GM12878 (cell line): ENCODE results near the gene CFAP45. TPM values are rescaled to one million over a fixed set of nuclear protein-coding genes. Genes with fewer than 3 reads are reported as not detected.

Experiments used
- ATAC-seq: fragments of 200-7000 bp; cut with Tn5 transposase; 3 replicates; pipeline ENCODE4 v1.9.1; 2020; ENCODE audit warnings: mild to moderate bottlenecking, moderate library complexity
- BruUV-seq: library from RNA; stranded (reverse); fragments of 400-500 nt; replicated peaks from 2 replicates; lab custom pipeline; 2021; lab: Mats Ljungman, UMichigan
- CTCF ChIA-PET: fragments of 300-600 bp; sonication (Branson Sonifier 250); formaldehyde crosslinking; extraction: SDS; loops from one replicate; lab custom pipeline; 2021; ENCODE audit warnings: inconsistent platforms; lab: Yijun Ruan, JAX
- POLR2A ChIA-PET: fragments of 350-600 bp; formaldehyde crosslinking; extraction: SDS; loops from one replicate; lab custom pipeline; 2021; ENCODE audit warnings: inconsistent platforms; lab: Charles Lee
- RAD21 ChIA-PET: fragments of 300-600 bp; sonication (Branson Sonifier 250); formaldehyde crosslinking; loops from one replicate; lab custom pipeline; 2023; ENCODE audit warnings: antibody characterized with exemption; ENCODE audit not compliant: unreplicated experiment; lab: Charles Lee
- SMC1A ChIA-PET: fragments of 300-600 bp; sonication (Branson Sonifier 250); formaldehyde crosslinking; loops from one replicate; lab custom pipeline; 2023; ENCODE audit not compliant: unreplicated experiment, uncharacterized antibody; lab: Charles Lee
- DNase-seq: peaks from one replicate; pipeline ENCODE4 v3.0.0-alpha.2; 2011; ENCODE audit warnings: low read depth, low spot score
- FAIRE-seq: peaks from 3 replicates; lab custom pipeline; 2011; peaks lifted over from hg19 to GRCh38; lab: Jason Lieb, UNC
- H2AFZ ChIP-seq: 2 replicates; pipeline ENCODE4 v1.6.0; 2011; ENCODE audit warnings: low read depth, low read length, control low read depth; ENCODE audit not compliant: control insufficient read depth
- H3K27ac ChIP-seq: 2 replicates; pipeline ENCODE4 v1.5.1; 2011; ENCODE audit warnings: control low read depth; ENCODE audit not compliant: control insufficient read depth, insufficient read depth
- H3K27me3 ChIP-seq, 2 experiments: replicated peaks in 1 of 2; 2 replicates each; pipeline versions ENCODE4 v1.6.0 to v1.6.1; 2011; ENCODE audit warnings: low read length in 1 of 2; ENCODE audit not compliant: control insufficient read depth in 2 of 2, insufficient read depth in 2 of 2
- H3K36me3 ChIP-seq, 2 experiments: 2 replicates each; pipeline ENCODE4 v1.5.1; 2011; ENCODE audit warnings: low read length in 1 of 2; ENCODE audit not compliant: control insufficient read depth in 2 of 2, insufficient read depth in 2 of 2
- H3K4me1 ChIP-seq: 2 replicates; pipeline ENCODE4 v1.6.1; 2011; ENCODE audit warnings: mild to moderate bottlenecking, low read length, moderate library complexity, mixed read lengths; ENCODE audit not compliant: control insufficient read depth, insufficient read depth
- H3K4me2 ChIP-seq: 2 replicates; pipeline ENCODE4 v1.6.0; 2011; ENCODE audit warnings: control low read depth; ENCODE audit not compliant: control insufficient read depth, insufficient read depth
- H3K4me3 ChIP-seq: fragments of 200-600 bp; sonication (generic); 2 replicates; pipeline ENCODE4 v1.5.1; 2016
- H3K79me2 ChIP-seq: 2 replicates; pipeline ENCODE4 v1.6.0; 2011; ENCODE audit warnings: low read length; ENCODE audit not compliant: control insufficient read depth, insufficient read depth
- H3K9ac ChIP-seq: 2 replicates; pipeline ENCODE4 v1.8.0; 2011; ENCODE audit warnings: low read length, control low read depth, mixed read lengths; ENCODE audit not compliant: control insufficient read depth, insufficient read depth
- H3K9me3 ChIP-seq: replicated peaks from 3 replicates; pipeline ENCODE4 v1.5.1; 2011; ENCODE audit warnings: mild to moderate bottlenecking, low read length; ENCODE audit not compliant: control insufficient read depth, insufficient read depth
- H4K20me1 ChIP-seq: 2 replicates; pipeline ENCODE4 v1.6.0; 2011; ENCODE audit not compliant: control insufficient read depth, insufficient read depth
- CHD2 ChIP-seq: IDR thresholded peaks from 2 replicates; pipeline ENCODE4 v1.6.1; 2011; ENCODE audit warnings: low read depth, low read length, improper control_type of control experiment, borderline replicate concordance
- CREB1 ChIP-seq: IDR thresholded peaks from 2 replicates; pipeline ENCODE4 v1.6.1; 2012; ENCODE audit warnings: low read depth, mild to moderate bottlenecking, inconsistent platforms
- EED ChIP-seq: sonication (generic); IDR thresholded peaks from 2 replicates; pipeline ENCODE4 v1.6.1; 2016; ENCODE audit warnings: antibody characterized with exemption, low read depth
- FOXM1 ChIP-seq: IDR thresholded peaks from 2 replicates; pipeline ENCODE4 v1.6.1; 2012; ENCODE audit warnings: low read depth, mild to moderate bottlenecking, inconsistent platforms, low read length, moderate library complexity
- KAT2A ChIP-seq: conservative IDR thresholded peaks from 2 replicates; pipeline ENCODE4 v1.6.1; 2011; ENCODE audit warnings: low read depth, low read length; ENCODE audit not compliant: control insufficient read depth
- KLF5 ChIP-seq: fragments of 450-650 bp; IDR thresholded peaks from 2 replicates; pipeline ENCODE4 v1.6.1; 2014; ENCODE audit warnings: mild to moderate bottlenecking; ENCODE audit not compliant: partially characterized antibody
- PAX8 ChIP-seq: fragments of 450-650 bp; IDR thresholded peaks from 2 replicates; pipeline ENCODE4 v1.6.1; 2017; ENCODE audit warnings: mild to moderate bottlenecking, moderate library complexity
- RAD51 ChIP-seq: fragments of 450-650 bp; IDR thresholded peaks from 2 replicates; pipeline ENCODE4 v1.6.1; 2016; ENCODE audit warnings: moderate library complexity, mild to moderate bottlenecking, inconsistent platforms
- STAT3 ChIP-seq: IDR thresholded peaks from 2 replicates; pipeline ENCODE4 v1.6.1; 2011; ENCODE audit warnings: low read depth, low read length, improper control_type of control experiment
- ZNF207 ChIP-seq: fragments of 450-650 bp; IDR thresholded peaks from 2 replicates; pipeline ENCODE4 v1.6.1; 2014; ENCODE audit warnings: antibody characterized with exemption, mild to moderate bottlenecking, borderline replicate concordance
- ZNF24 ChIP-seq: fragments of 450-650 bp; IDR thresholded peaks from 2 replicates; pipeline ENCODE4 v1.6.1; 2017; ENCODE audit warnings: antibody characterized with exemption, mild to moderate bottlenecking
- ZSCAN29 ChIP-seq: fragments of 450-650 bp; IDR thresholded peaks from 2 replicates; pipeline ENCODE4 v1.6.1; 2017; ENCODE audit warnings: mild to moderate bottlenecking, moderate library complexity
- ZZZ3 ChIP-seq: IDR thresholded peaks from 2 replicates; pipeline ENCODE4 v1.6.1; 2011; ENCODE audit warnings: low read depth; ENCODE audit not compliant: control insufficient read depth, insufficient read length
- WGBS: methylation state at CpG from one replicate; pipeline ENCODE4 v1.1.6; 2016; ENCODE audit warnings: low lambda C conversion rate; ENCODE audit not compliant: insufficient replicate concordance, insufficient coverage; ENCODE audit errors: missing lambda C conversion rate; 5-methylcytosine and 5-hydroxymethylcytosine counted together
- in situ Hi-C: fragments of 300-500 bp; cut with MboI; formaldehyde crosslinking; loops from 9 replicates; pipeline ENCODE4 v1.14.3; 2018; ENCODE audit warnings: mixed read lengths
- intact Hi-C: fragments of 100-400 bp; cut with micrococcal nuclease; formaldehyde crosslinking; loops from one replicate; pipeline ENCODE4 v1.14.2; 2022; ENCODE audit not compliant: unreplicated experiment
- polyA plus RNA-seq, 11 experiments: library from polyadenylated mRNA; depleted of rRNA in 4 of 11; unstranded in 6 of 11; stranded (reverse) in 5 of 11; fragments of >200 nt; fragmentation: Nextera tagmentation in 4 of 11; fragmentation: Illumina TruSeq in 1 of 11; extraction: Ambion mirVana in 4 of 11; extraction: Trizol in 1 of 11; gene quantifications; 1 replicate in 1 of 11; 2 replicates in 10 of 11; pipeline versions ENCODE4 v1.2.1 to v1.2.3, GENCODE V29; 2011 to 2016; ENCODE audit warnings: inconsistent platforms in 2 of 11, missing spikeins in 2 of 11, low read depth in 1 of 11
- total RNA-seq, 4 experiments: library from RNA; depleted of rRNA in 3 of 4; stranded (reverse); fragments of >200 nt in 3 of 4; fragmentation: Illumina TruSeq in 1 of 4; extraction: Trizol in 1 of 4; gene quantifications; 2 replicates each; pipeline versions ENCODE4 v1.2.1 to v1.2.3, GENCODE V29; 2013 to 2021
- TF ChIP-seq, protein P1 (sequence below): IDR thresholded peaks from 2 replicates; pipeline ENCODE4 v1.6.1; 2011; ENCODE audit warnings: borderline replicate concordance, low read depth, mild to moderate bottlenecking, moderate library complexity, mixed read lengths, low read length; ENCODE audit not compliant: insufficient read depth; ENCODE audit errors: extremely low read length

Gene CFAP45
- total and polyA plus RNA-seq, 10 of the 15 experiments (the other 5 are each of a cell fraction or from before 2014, with no cell fraction given): 0.43 to 0.91 (median 0.67) TPM

DNA sequence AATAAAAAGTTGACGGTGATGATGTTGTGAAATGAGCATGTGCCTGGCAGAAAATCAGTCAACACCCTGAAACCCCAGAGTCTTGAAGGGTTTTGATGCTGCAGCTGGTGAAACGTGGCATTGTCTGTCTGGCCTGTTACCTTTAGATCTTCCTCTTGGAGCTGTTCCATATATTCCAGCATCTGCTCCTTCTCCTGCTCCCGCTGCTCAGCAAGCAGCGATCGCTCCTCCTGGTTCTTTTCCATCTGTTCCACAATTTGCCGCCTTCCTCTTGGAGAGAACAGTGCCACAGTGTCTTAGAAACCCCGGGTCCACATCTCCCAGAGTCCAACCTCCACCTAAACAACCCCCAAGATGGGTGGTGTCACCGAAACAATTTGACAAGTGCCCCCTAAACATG is 15.7 kb downstream of the CFAP45 start:
- ChIA-PET POLR2A (no interaction called here), SMC1A (interaction anchor here (12.2 kb wide), 1 partner anchor 84 kb away, joined by 289 read pairs; the partner anchor contains the start of gene FCRL6), RAD21 (interaction anchor here (2.0 kb wide), 1 partner anchor 85 kb away, joined by 8 read pairs; no protein-coding TSS in a partner anchor), CTCF (interaction anchor here (14.8 kb wide), 1 partner anchor 85 kb away, joined by 476 read pairs; the partner anchor contains the start of gene FCRL6)
- no peak for TF ChIP-seq ZNF207
- TF ChIP-seq CREB1: no peak
- no peak for TF ChIP-seq ZZZ3
- no peak for TF ChIP-seq EED
- TF ChIP-seq KAT2A: no peak
- no peak for TF ChIP-seq RAD51
- TF ChIP-seq, protein P1, sequence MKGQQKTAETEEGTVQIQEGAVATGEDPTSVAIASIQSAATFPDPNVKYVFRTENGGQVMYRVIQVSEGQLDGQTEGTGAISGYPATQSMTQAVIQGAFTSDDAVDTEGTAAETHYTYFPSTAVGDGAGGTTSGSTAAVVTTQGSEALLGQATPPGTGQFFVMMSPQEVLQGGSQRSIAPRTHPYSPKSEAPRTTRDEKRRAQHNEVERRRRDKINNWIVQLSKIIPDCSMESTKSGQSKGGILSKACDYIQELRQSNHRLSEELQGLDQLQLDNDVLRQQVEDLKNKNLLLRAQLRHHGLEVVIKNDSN: no peak
- no peak for TF ChIP-seq ZSCAN29
- Histone ChIP-seq H2AFZ (no peak overlapping the region), H3K27me3 (no peaks in the 10 kb centered on the region), H3K4me1 (peaks cover 6% of the 10 kb centered on the region), H3K9me3 (no peaks in the 10 kb centered on the region), H3K4me2 (no peak overlapping the region), H3K36me3 (no peaks in the 10 kb centered on the region), H4K20me1 (no peaks in the 10 kb centered on the region), H3K4me3 (no peak overlapping the region), H3K79me2 (no peaks in the 10 kb centered on the region), H3K27ac (no peak overlapping the region), H3K9ac (no peak overlapping the region)
- FAIRE-seq: no peak
- in situ Hi-C loops: no loop called here
- intact Hi-C loops: no loop called here
- no peak for ATAC-seq
- no peak for DNase-seq
- WGBS: 51% methylated on average over 8 of the region's 8 CpGs
- no TSS peak for BruUV-seq

DNA sequence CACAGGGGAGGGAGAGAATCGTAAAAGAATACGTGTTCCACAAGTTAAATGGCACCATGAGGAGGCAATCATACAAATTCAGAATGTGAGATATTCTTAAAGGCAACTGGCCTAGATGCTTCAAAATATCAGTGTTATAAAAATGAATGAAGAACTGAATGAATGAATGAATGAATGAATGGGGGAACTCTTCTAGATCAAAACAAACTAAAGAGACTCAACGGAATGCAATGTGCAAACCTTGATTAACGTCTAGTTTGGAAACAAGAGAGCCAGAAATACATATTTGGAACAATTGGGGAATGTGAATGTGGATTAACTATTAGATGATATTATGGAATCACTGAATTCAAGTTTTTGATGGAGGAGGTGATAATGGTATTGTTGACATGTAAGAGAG is 16.8 kb downstream of the CFAP45 start:
- Histone ChIP-seq H3K9ac (no peak overlapping the region), H3K79me2 (no peaks in the 10 kb centered on the region), H3K27ac (no peak overlapping the region), H4K20me1 (no peaks in the 10 kb centered on the region), H3K27me3 (no peaks in the 10 kb centered on the region), H3K4me1 (peaks cover 4% of the 10 kb centered on the region; the same call in 1 of the 2 replicates), H3K36me3 (no peaks in the 10 kb centered on the region), H2AFZ (no peak overlapping the region), H3K4me2 (no peak overlapping the region), H3K4me3 (no peak overlapping the region), H3K9me3 (no peaks in the 10 kb centered on the region)
- DNase-seq (no peak), ATAC-seq (no peak), FAIRE-seq (no peak)
- ChIA-PET RAD21 (interaction anchor here (1.2 kb wide), 1 partner anchor 125 kb away, joined by 4 read pairs; no protein-coding TSS in a partner anchor), POLR2A (no interaction called here), CTCF (no interaction called here), SMC1A (no interaction called here)
- intact Hi-C loops (no loop called here), in situ Hi-C loops (no loop called here)
- no TSS peak for BruUV-seq
- TF ChIP-seq KLF5 (no peak), CHD2 (no peak), PAX8 (no peak), STAT3 (no peak), FOXM1 (no peak), ZNF24 (peak; percentile 86)
- 52% methylated on average over 4 of the region's 4 CpGs for WGBS
